ENCODE measurements around the gene CYP2D6. TPM values are rescaled to one million over a fixed set of nuclear protein-coding genes. Genes with fewer than 3 reads are reported as not detected.
"Not testable (repeated sequence)": the region's sequence is repeated elsewhere in the genome, so short reads cannot be mapped to it uniquely, and the experiment has no call there.

The CYP2D6 gene
- polyA plus RNA-seq, 3 donors, result 4.5 TPM; not detected in 2

- intact Hi-C loops (cut with micrococcal nuclease), result no loop called here
- TF ChIP-seq, protein P1, sequence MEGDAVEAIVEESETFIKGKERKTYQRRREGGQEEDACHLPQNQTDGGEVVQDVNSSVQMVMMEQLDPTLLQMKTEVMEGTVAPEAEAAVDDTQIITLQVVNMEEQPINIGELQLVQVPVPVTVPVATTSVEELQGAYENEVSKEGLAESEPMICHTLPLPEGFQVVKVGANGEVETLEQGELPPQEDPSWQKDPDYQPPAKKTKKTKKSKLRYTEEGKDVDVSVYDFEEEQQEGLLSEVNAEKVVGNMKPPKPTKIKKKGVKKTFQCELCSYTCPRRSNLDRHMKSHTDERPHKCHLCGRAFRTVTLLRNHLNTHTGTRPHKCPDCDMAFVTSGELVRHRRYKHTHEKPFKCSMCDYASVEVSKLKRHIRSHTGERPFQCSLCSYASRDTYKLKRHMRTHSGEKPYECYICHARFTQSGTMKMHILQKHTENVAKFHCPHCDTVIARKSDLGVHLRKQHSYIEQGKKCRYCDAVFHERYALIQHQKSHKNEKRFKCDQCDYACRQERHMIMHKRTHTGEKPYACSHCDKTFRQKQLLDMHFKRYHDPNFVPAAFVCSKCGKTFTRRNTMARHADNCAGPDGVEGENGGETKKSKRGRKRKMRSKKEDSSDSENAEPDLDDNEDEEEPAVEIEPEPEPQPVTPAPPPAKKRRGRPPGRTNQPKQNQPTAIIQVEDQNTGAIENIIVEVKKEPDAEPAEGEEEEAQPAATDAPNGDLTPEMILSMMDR (IDR thresholded peaks at IDR 0.05), result no peak
- Histone ChIP-seq H3K27ac (ENCODE audit: low read depth in 1 of 2, low read length in 2 of 2) (no peak overlapping the region), H3K9me3 (replicated peaks in 1 of 2; ENCODE audit: control insufficient read depth in 1 of 2, insufficient read depth in 1 of 2, low read length in 2 of 2) (peaks cover 21 to 26% of the 10 kb centered on the region in 2 donors), H3K4me3 (replicated peaks in 1 of 3; ENCODE audit: low read depth in 2 of 3, low read length in 3 of 3) (no peak overlapping the region), H3K4me1 (ENCODE audit: control insufficient read depth in 1 of 2, insufficient read depth in 2 of 2, low read length in 2 of 2) (peaks cover 12% of the 10 kb centered on the region in 2 donors), H2AFZ (ENCODE audit: insufficient read depth, low read depth, low read length, poor library complexity, severe bottlenecking) (no peak overlapping the region), H3K79me2 (ENCODE audit: insufficient read depth, low read length) (no peaks in the 10 kb centered on the region), H3K27me3 (ENCODE audit: control insufficient read depth in 2 of 2, insufficient read depth in 2 of 2, low read length in 2 of 2) (peaks cover 0 to 4% of the 10 kb centered on the region in 2 donors), H3K36me3 (replicated peaks in 1 of 2; ENCODE audit: control insufficient read depth in 1 of 2, insufficient read depth in 2 of 2, low read length in 2 of 2) (no peaks in the 10 kb centered on the region), H4K20me1 (ENCODE audit: insufficient read depth, low read length) (no peaks in the 10 kb centered on the region), H3K4me2 (replicated peaks; ENCODE audit: extremely low read depth, low read length, poor library complexity, severe bottlenecking) (no peak overlapping the region), H3K9ac (ENCODE audit: insufficient read depth, low read length, poor library complexity, severe bottlenecking) (no peak overlapping the region)
- H3K4me3 Mint-ChIP-seq, result no peak overlapping the region
- peaks cover 3% of the 10 kb centered on the region in 2 donors for H3K36me3 Mint-ChIP-seq
- peaks cover 4 to 6% (median 6%) of the 10 kb centered on the region in 3 donors for H3K27me3 Mint-ChIP-seq (ENCODE audit: low read depth in 3 of 3)
- no peak overlapping the region for H3K27ac Mint-ChIP-seq
- WGBS (ENCODE audit: insufficient coverage), result 100% methylated on average over 3 of the region's 4 CpGs
- peaks cover 15% of the 10 kb centered on the region for H3K4me1 Mint-ChIP-seq
- no peak for DNase-seq
- peaks cover 18 to 31% (median 26%) of the 10 kb centered on the region in 7 donors for H3K9me3 Mint-ChIP-seq
Measured at GRCh38 chr22:42116848-42117424, 13.7 kb downstream of the CYP2D6 start.

GRCh38 chr22:42115420-42115830 is 15.2 kb downstream of the CYP2D6 start:
- 53% methylated on average over 4 of the region's 6 CpGs for WGBS (ENCODE audit: insufficient coverage)
- H3K9ac ChIP-seq (ENCODE audit: insufficient read depth, low read length, poor library complexity, severe bottlenecking); H3K4me1 ChIP-seq (ENCODE audit: control insufficient read depth in 1 of 2, insufficient read depth in 2 of 2, low read length in 2 of 2); H3K27ac Mint-ChIP-seq; H2AFZ ChIP-seq (ENCODE audit: insufficient read depth, low read depth, low read length, poor library complexity, severe bottlenecking); H3K4me1 Mint-ChIP-seq; DNase-seq; H3K4me2 ChIP-seq (replicated peaks; ENCODE audit: extremely low read depth, low read length, poor library complexity, severe bottlenecking); H3K27ac ChIP-seq (ENCODE audit: low read depth in 1 of 2, low read length in 2 of 2); H3K36me3 ChIP-seq (replicated peaks in 1 of 2; ENCODE audit: control insufficient read depth in 1 of 2, insufficient read depth in 2 of 2, low read length in 2 of 2); H3K36me3 Mint-ChIP-seq; H3K4me3 Mint-ChIP-seq; H3K79me2 ChIP-seq (ENCODE audit: insufficient read depth, low read length); H3K27me3 ChIP-seq (ENCODE audit: control insufficient read depth in 2 of 2, insufficient read depth in 2 of 2, low read length in 2 of 2); H4K20me1 ChIP-seq (ENCODE audit: insufficient read depth, low read length); intact Hi-C loops (cut with micrococcal nuclease); H3K27me3 Mint-ChIP-seq (ENCODE audit: low read depth in 3 of 3): not testable (repeated sequence)
- peaks cover 21 to 26% of the 10 kb centered on the region in 2 donors for H3K9me3 ChIP-seq (replicated peaks in 1 of 2; ENCODE audit: control insufficient read depth in 1 of 2, insufficient read depth in 1 of 2, low read length in 2 of 2)
- peaks cover 18 to 31% (median 26%) of the 10 kb centered on the region in 7 donors for H3K9me3 Mint-ChIP-seq
- peak overlapping the region in 1 of 3 experiments; percentile 3 for H3K4me3 ChIP-seq (replicated peaks in 1 of 3; ENCODE audit: low read depth in 2 of 3, low read length in 3 of 3)

All from CD14-positive monocyte (primary cell).